Stimulated activated CD8-positive, alpha-beta memory T cell treated with anti-CD3 and anti-CD28 coated beads, Interleukin-12 subunit alpha, Interleukin-12 subunit beta, amount 100 ng/mL, for 24 hours (primary cell): ENCODE results near the gene RGS8.

ENCODE experiments used
- DNase-seq: peaks from one replicate; pipeline ENCODE4 v3.0.0-alpha.2; 2020; ENCODE audit errors: extremely low read depth

RGS8 gene

DNA sequence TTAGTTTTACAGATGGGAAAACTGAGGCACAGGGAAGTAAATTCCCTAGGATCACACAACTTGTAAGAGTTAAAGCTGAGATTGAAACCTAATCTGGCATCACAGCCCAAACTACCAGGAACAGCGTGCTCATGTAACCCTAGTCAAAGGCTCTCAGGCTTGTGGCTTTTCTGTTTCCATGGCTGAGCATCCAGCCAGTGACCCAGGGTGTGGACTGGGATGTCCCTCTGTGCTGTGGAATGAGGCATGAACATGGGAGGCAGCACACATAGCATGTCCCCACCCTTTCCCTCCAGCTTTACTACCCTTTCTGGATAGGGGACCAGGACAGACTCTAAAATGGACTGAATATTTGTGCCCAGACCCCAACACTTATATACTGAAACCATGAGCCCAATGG, 45.1 kb downstream of the RGS8 start:
- no peak for DNase-seq

GRCh38 chr1:182637769-182638168, 46.6 kb downstream of the RGS8 start:
- no peak for DNase-seq

DNA sequence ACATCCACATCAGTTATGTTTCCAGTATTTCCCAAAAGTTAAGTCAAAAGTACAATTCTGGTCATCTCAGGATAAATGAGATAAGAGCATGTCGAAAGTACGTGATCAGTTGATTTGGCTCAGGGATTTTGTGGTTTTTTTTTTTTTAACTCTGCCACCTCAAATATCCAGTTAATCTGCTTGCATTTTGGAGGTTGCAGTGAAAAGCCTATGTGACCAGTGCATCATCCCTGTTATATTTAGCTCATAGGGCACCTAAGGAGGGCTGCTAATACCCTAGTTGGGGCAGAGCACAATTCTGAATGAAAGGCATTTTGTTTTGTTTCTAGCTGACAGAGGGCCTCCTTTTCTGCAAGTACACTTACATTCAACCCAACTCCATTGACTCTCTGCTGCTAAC, 48.5 kb downstream of the RGS8 start:
- no peak for DNase-seq
